WTC11 (cell line): ENCODE results near the gene RAB17.

ENCODE experiments used
- ATF6 ChIP-seq: sonication (generic); formaldehyde crosslinking; IDR thresholded peaks from 2 replicates; pipeline ENCODE4 v1.8.1; 2023; ENCODE audit warnings: mild to moderate bottlenecking, missing genetic modification reagents
- CTCF ChIP-seq: fragments of 200-600 bp; IDR thresholded peaks from 2 replicates; pipeline ENCODE4 v1.8.0; 2022; ENCODE audit warnings: antibody characterized with exemption
- E2F5 ChIP-seq: sonication (generic); formaldehyde crosslinking; IDR thresholded peaks from 2 replicates; pipeline ENCODE4 v1.8.1; 2022; ENCODE audit warnings: mild to moderate bottlenecking, moderate library complexity, missing genetic modification reagents
- ESRRA ChIP-seq: sonication (generic); formaldehyde crosslinking; IDR thresholded peaks from 2 replicates; pipeline ENCODE4 v1.8.1; 2022; ENCODE audit warnings: mild to moderate bottlenecking, missing genetic modification reagents, borderline replicate concordance
- FOXJ3 ChIP-seq: sonication (generic); formaldehyde crosslinking; IDR thresholded peaks from 2 replicates; pipeline ENCODE4 v1.9.0; 2021; ENCODE audit warnings: missing genetic modification reagents, mild to moderate bottlenecking, borderline replicate concordance
- HMGXB4 ChIP-seq: sonication (generic); formaldehyde crosslinking; IDR thresholded peaks from 2 replicates; pipeline ENCODE4 v1.8.1; 2023; ENCODE audit warnings: mild to moderate bottlenecking, moderate library complexity, missing genetic modification reagents
- MYBL2 ChIP-seq: sonication (generic); formaldehyde crosslinking; IDR thresholded peaks from 2 replicates; pipeline ENCODE4 v1.8.1; 2023; ENCODE audit warnings: mild to moderate bottlenecking, moderate library complexity, missing genetic modification reagents
- SMAD4 ChIP-seq: sonication (generic); formaldehyde crosslinking; IDR thresholded peaks from 2 replicates; pipeline ENCODE4 v1.8.0; 2022; ENCODE audit warnings: mild to moderate bottlenecking, missing genetic modification reagents
- SP1 ChIP-seq: sonication (generic); formaldehyde crosslinking; conservative IDR thresholded peaks from 2 replicates; pipeline ENCODE4 v1.8.1; 2022; ENCODE audit warnings: missing genetic modification reagents
- ZNF138 ChIP-seq: sonication (generic); formaldehyde crosslinking; conservative IDR thresholded peaks from 2 replicates; pipeline ENCODE4 v1.8.1; 2022; ENCODE audit warnings: mild to moderate bottlenecking, moderate library complexity, missing genetic modification reagents

- no peak for TF ChIP-seq CTCF
- TF ChIP-seq HMGXB4 = no peak
- TF ChIP-seq E2F5 = no peak
- TF ChIP-seq ZNF138 (CRISPR knock-in tag) = no peak
- TF ChIP-seq ESRRA = no peak
- no peak for TF ChIP-seq SMAD4 (CRISPR knock-in tag)
- TF ChIP-seq FOXJ3 = no peak
- no peak for TF ChIP-seq MYBL2 (CRISPR knock-in tag)
- no peak for TF ChIP-seq SP1
- no peak for TF ChIP-seq ATF6 (CRISPR knock-in tag)
Measured at GRCh38 chr2:237574894-237575868, 15.4 kb downstream of the RAB17 start.
